ENCODE data around the gene FNDC3B. TPM values are rescaled to one million over a fixed set of nuclear protein-coding genes. Genes with fewer than 3 reads are reported as not detected.

FNDC3B gene
- total and polyA plus RNA-seq, 2 donors from 2014 or later = 11.8 to 185 TPM

- FAIRE-seq (no peak), DNase-seq (no peak)
- intact Hi-C loops (cut with DNase I) = no loop called here
- no peaks in the 10 kb centered on the region for H3K36me3 ChIP-seq (ENCODE audit: control insufficient read depth in 2 of 3, insufficient read depth in 3 of 3, low read length in 3 of 3)
- no peak overlapping the region for H3K9ac ChIP-seq (ENCODE audit: low read length in 3 of 3)
- H3K27ac ChIP-seq (ENCODE audit: low read depth in 2 of 2, low read length in 2 of 2) = no peak overlapping the region
- H3K9me3 ChIP-seq (ENCODE audit: control insufficient read depth in 2 of 3, insufficient read depth in 1 of 3, low read length in 3 of 3) = no peaks in the 10 kb centered on the region
- no peaks in the 10 kb centered on the region for H3K4me1 ChIP-seq (ENCODE audit: control insufficient read depth in 2 of 3, insufficient read depth in 2 of 3, low read depth in 1 of 3, low read length in 3 of 3)
- no peaks in the 10 kb centered on the region for H3K27me3 ChIP-seq (ENCODE audit: control insufficient read depth, insufficient read depth, low read length)
- TF ChIP-seq CTCF (IDR thresholded peaks at IDR 0.05; ENCODE audit: borderline replicate concordance, extremely low read depth, insufficient read depth) = no peak
- H3K4me3 ChIP-seq (ENCODE audit: low read length in 3 of 3) = no peak overlapping the region
These were observed 9.8 kb upstream of the FNDC3B start for GRCh38 chr3:172029425-172030098.

GRCh38 chr3:172030181-172030580, 9.2 kb upstream of the FNDC3B start:
- no peak for FAIRE-seq
- H3K4me3 ChIP-seq (ENCODE audit: low read length in 3 of 3) = no peak overlapping the region
- no peak for DNase-seq

GRCh38 chr3:172031996-172032395, 7.4 kb upstream of the FNDC3B start:
- FAIRE-seq = no peak
- Histone ChIP-seq H3K36me3 (ENCODE audit: control insufficient read depth in 2 of 3, insufficient read depth in 3 of 3, low read length in 3 of 3) (no peaks in the 10 kb centered on the region), H3K9ac (ENCODE audit: low read length in 3 of 3) (no peak overlapping the region), H3K4me1 (ENCODE audit: control insufficient read depth in 2 of 3, insufficient read depth in 2 of 3, low read depth in 1 of 3, low read length in 3 of 3) (no peaks in the 10 kb centered on the region), H3K27me3 (ENCODE audit: control insufficient read depth, insufficient read depth, low read length) (no peaks in the 10 kb centered on the region), H3K27ac (ENCODE audit: low read depth in 2 of 2, low read length in 2 of 2) (no peak overlapping the region), H3K9me3 (ENCODE audit: control insufficient read depth in 2 of 3, insufficient read depth in 1 of 3, low read length in 3 of 3) (no peaks in the 10 kb centered on the region), H3K4me3 (ENCODE audit: low read length in 3 of 3) (no peak overlapping the region)
- no peak for TF ChIP-seq CTCF (IDR thresholded peaks at IDR 0.05; ENCODE audit: borderline replicate concordance, extremely low read depth, insufficient read depth)
- no peak for DNase-seq
- intact Hi-C loops (cut with DNase I) = no loop called here

More at GRCh38 chr3:172030181-172030580, 9.2 kb upstream of the FNDC3B start:
- Histone ChIP-seq H3K27ac (ENCODE audit: low read depth in 2 of 2, low read length in 2 of 2) (no peak overlapping the region), H3K36me3 (ENCODE audit: control insufficient read depth in 2 of 3, insufficient read depth in 3 of 3, low read length in 3 of 3) (no peaks in the 10 kb centered on the region), H3K4me1 (ENCODE audit: control insufficient read depth in 2 of 3, insufficient read depth in 2 of 3, low read depth in 1 of 3, low read length in 3 of 3) (no peaks in the 10 kb centered on the region), H3K9me3 (ENCODE audit: control insufficient read depth in 2 of 3, insufficient read depth in 1 of 3, low read length in 3 of 3) (no peaks in the 10 kb centered on the region), H3K9ac (ENCODE audit: low read length in 3 of 3) (no peak overlapping the region), H3K27me3 (ENCODE audit: control insufficient read depth, insufficient read depth, low read length) (no peaks in the 10 kb centered on the region)
- TF ChIP-seq CTCF (IDR thresholded peaks at IDR 0.05; ENCODE audit: borderline replicate concordance, extremely low read depth, insufficient read depth) = no peak
- intact Hi-C loops (cut with DNase I) = no loop called here

- no peaks in the 10 kb centered on the region for H3K36me3 ChIP-seq (ENCODE audit: control insufficient read depth in 2 of 3, insufficient read depth in 3 of 3, low read length in 3 of 3)
- H3K4me3 ChIP-seq (ENCODE audit: low read length in 3 of 3) = no peak overlapping the region
- no peak for TF ChIP-seq CTCF (IDR thresholded peaks at IDR 0.05; ENCODE audit: borderline replicate concordance, extremely low read depth, insufficient read depth)
- no peaks in the 10 kb centered on the region for H3K27me3 ChIP-seq (ENCODE audit: control insufficient read depth, insufficient read depth, low read length)
- DNase-seq (no peak), FAIRE-seq (no peak)
- intact Hi-C loops (cut with DNase I) = no loop called here
- no peak overlapping the region for H3K27ac ChIP-seq (ENCODE audit: low read depth in 2 of 2, low read length in 2 of 2)
- H3K9ac ChIP-seq (ENCODE audit: low read length in 3 of 3) = no peak overlapping the region
- H3K4me1 ChIP-seq (ENCODE audit: control insufficient read depth in 2 of 3, insufficient read depth in 2 of 3, low read depth in 1 of 3, low read length in 3 of 3) = no peaks in the 10 kb centered on the region
- H3K9me3 ChIP-seq (ENCODE audit: control insufficient read depth in 2 of 3, insufficient read depth in 1 of 3, low read length in 3 of 3) = no peaks in the 10 kb centered on the region
These were observed 6.0 kb upstream of the FNDC3B start for GRCh38 chr3:172033396-172033795.
